Measurements from ENCODE around the gene JMJD7.

JMJD7 gene

GRCh38 chr15:41827880-41828806 lies at the start of gene JMJD7:
TSS of gene JMJD7 (plus strand) at chr15:41828092. CDS start at chr15:41828125, 33 bp downstream.
- DNase-seq = peak; percentile 97
- Mint-ChIP-seq H3K4me3 (peak within 1 kb of the TSS; percentile 83), H3K27me3 (no peaks in the 10 kb centered on the region), H3K27ac (peak within 1 kb of the TSS; percentile 88), H3K36me3 (ENCODE audit: low read depth) (peaks cover 49% of the 10 kb centered on the region), H3K9me3 (no peaks in the 10 kb centered on the region), H3K4me1 (ENCODE audit: low read depth) (peaks cover 49% of the 10 kb centered on the region)

- H3K36me3 Mint-ChIP-seq (ENCODE audit: low read depth) = peaks cover 20% of the 10 kb centered on the region
- no peak for DNase-seq
- no peaks in the 10 kb centered on the region for H3K27me3 Mint-ChIP-seq
- no peaks in the 10 kb centered on the region for H3K9me3 Mint-ChIP-seq
- peaks cover 68% of the 10 kb centered on the region for H3K4me1 Mint-ChIP-seq (ENCODE audit: low read depth)
- no peak overlapping the region for H3K27ac Mint-ChIP-seq
- H3K4me3 Mint-ChIP-seq = no peak overlapping the region
These were observed 49.4 kb upstream of the JMJD7 start for GRCh38 chr15:41778521-41778920.

- H3K27me3 Mint-ChIP-seq = no peaks in the 10 kb centered on the region
- H3K36me3 Mint-ChIP-seq (ENCODE audit: low read depth) = peaks cover 22% of the 10 kb centered on the region
- no peak overlapping the region for H3K4me3 Mint-ChIP-seq
- peaks cover 67% of the 10 kb centered on the region for H3K4me1 Mint-ChIP-seq (ENCODE audit: low read depth)
- no peaks in the 10 kb centered on the region for H3K9me3 Mint-ChIP-seq
- peak overlapping the region; percentile 77 for H3K27ac Mint-ChIP-seq
- no peak for DNase-seq
These were observed 48.2 kb upstream of the JMJD7 start for GRCh38 chr15:41779662-41780157.

GRCh38 chr15:41780266-41780665 lies 47.6 kb upstream of the JMJD7 start:
- H3K4me3 Mint-ChIP-seq = no peak overlapping the region
- H3K4me1 Mint-ChIP-seq (ENCODE audit: low read depth) = peaks cover 64% of the 10 kb centered on the region
- H3K36me3 Mint-ChIP-seq (ENCODE audit: low read depth) = peaks cover 22% of the 10 kb centered on the region
- peak overlapping the region; percentile 77 for H3K27ac Mint-ChIP-seq
- no peaks in the 10 kb centered on the region for H3K27me3 Mint-ChIP-seq
- DNase-seq = no peak
- H3K9me3 Mint-ChIP-seq = no peaks in the 10 kb centered on the region

- Mint-ChIP-seq H3K9me3 (no peaks in the 10 kb centered on the region), H3K27ac (no peak overlapping the region), H3K36me3 (ENCODE audit: low read depth) (peaks cover 22% of the 10 kb centered on the region), H3K27me3 (no peaks in the 10 kb centered on the region), H3K4me3 (no peak overlapping the region), H3K4me1 (ENCODE audit: low read depth) (peaks cover 60% of the 10 kb centered on the region)
- no peak for DNase-seq
These were observed 47.2 kb upstream of the JMJD7 start for GRCh38 chr15:41780727-41781126.

- no peak for DNase-seq
- peaks cover 22% of the 10 kb centered on the region for H3K36me3 Mint-ChIP-seq (ENCODE audit: low read depth)
- H3K9me3 Mint-ChIP-seq = no peaks in the 10 kb centered on the region
- no peak overlapping the region for H3K27ac Mint-ChIP-seq
- no peaks in the 10 kb centered on the region for H3K27me3 Mint-ChIP-seq
- H3K4me3 Mint-ChIP-seq = no peak overlapping the region
- H3K4me1 Mint-ChIP-seq (ENCODE audit: low read depth) = peaks cover 41% of the 10 kb centered on the region
These were observed 45.3 kb upstream of the JMJD7 start for GRCh38 chr15:41782371-41783282.

GRCh38 chr15:41783296-41783695 lies 44.6 kb upstream of the JMJD7 start:
- peaks cover 36% of the 10 kb centered on the region for H3K4me1 Mint-ChIP-seq (ENCODE audit: low read depth)
- peaks cover 22% of the 10 kb centered on the region for H3K36me3 Mint-ChIP-seq (ENCODE audit: low read depth)
- no peak for DNase-seq
- no peak overlapping the region for H3K4me3 Mint-ChIP-seq
- no peak overlapping the region for H3K27ac Mint-ChIP-seq
- no peaks in the 10 kb centered on the region for H3K9me3 Mint-ChIP-seq
- no peaks in the 10 kb centered on the region for H3K27me3 Mint-ChIP-seq

GRCh38 chr15:41788262-41788661 lies 39.6 kb upstream of the JMJD7 start:
- Mint-ChIP-seq H3K9me3 (no peaks in the 10 kb centered on the region), H3K27ac (no peak overlapping the region)

GRCh38 chr15:41789236-41789635 lies 38.7 kb upstream of the JMJD7 start:
- Mint-ChIP-seq H3K4me3 (no peak overlapping the region), H3K27ac (no peak overlapping the region), H3K36me3 (ENCODE audit: low read depth) (no peaks in the 10 kb centered on the region), H3K4me1 (ENCODE audit: low read depth) (peaks cover 43% of the 10 kb centered on the region), H3K9me3 (no peaks in the 10 kb centered on the region), H3K27me3 (no peaks in the 10 kb centered on the region)
- DNase-seq = no peak

More at GRCh38 chr15:41788262-41788661, 39.6 kb upstream of the JMJD7 start:
- DNase-seq = no peak
- Mint-ChIP-seq H3K27me3 (no peaks in the 10 kb centered on the region), H3K36me3 (ENCODE audit: low read depth) (peaks cover 6% of the 10 kb centered on the region), H3K4me3 (no peak overlapping the region), H3K4me1 (ENCODE audit: low read depth) (peaks cover 45% of the 10 kb centered on the region)

DNA sequence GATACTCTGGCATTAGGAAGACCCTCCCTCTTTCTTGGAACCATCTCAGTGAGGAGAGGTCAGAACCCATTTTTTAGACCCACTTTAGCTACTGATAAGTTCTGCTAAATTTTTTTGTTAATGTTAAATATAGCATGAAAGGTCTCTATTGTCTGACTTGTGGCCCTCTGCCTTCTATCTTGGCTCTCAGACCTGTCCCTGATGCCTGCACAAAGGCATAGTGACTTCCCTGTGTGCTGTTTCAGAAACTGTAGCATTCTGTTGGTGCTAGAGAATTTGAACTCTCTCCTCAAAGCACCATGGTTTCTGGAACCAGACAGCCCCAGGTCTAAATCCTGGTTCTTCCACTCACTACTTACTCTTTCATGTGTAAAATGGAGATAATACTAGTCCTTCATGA lies 38.2 kb upstream of the JMJD7 start:
- no peak for DNase-seq
- Mint-ChIP-seq H3K27ac (no peak overlapping the region), H3K4me3 (no peak overlapping the region), H3K9me3 (no peaks in the 10 kb centered on the region), H3K4me1 (ENCODE audit: low read depth) (peaks cover 44% of the 10 kb centered on the region), H3K36me3 (ENCODE audit: low read depth) (no peaks in the 10 kb centered on the region), H3K27me3 (no peaks in the 10 kb centered on the region)

GRCh38 chr15:41790169-41790568 lies 37.7 kb upstream of the JMJD7 start:
- Mint-ChIP-seq H3K27ac (no peak overlapping the region), H3K9me3 (no peaks in the 10 kb centered on the region), H3K4me3 (no peak overlapping the region), H3K27me3 (no peaks in the 10 kb centered on the region), H3K4me1 (ENCODE audit: low read depth) (peaks cover 46% of the 10 kb centered on the region), H3K36me3 (ENCODE audit: low read depth) (no peaks in the 10 kb centered on the region)
- DNase-seq = no peak

- Mint-ChIP-seq H3K4me1 (ENCODE audit: low read depth) (peaks cover 49% of the 10 kb centered on the region), H3K27ac (peak overlapping the region; percentile 51), H3K36me3 (ENCODE audit: low read depth) (no peaks in the 10 kb centered on the region), H3K9me3 (no peaks in the 10 kb centered on the region), H3K4me3 (no peak overlapping the region), H3K27me3 (no peaks in the 10 kb centered on the region)
- DNase-seq = no peak
These were observed 36.9 kb upstream of the JMJD7 start for GRCh38 chr15:41790756-41791546.

GRCh38 chr15:41791547-41791937 lies 36.4 kb upstream of the JMJD7 start:
- Mint-ChIP-seq H3K4me1 (ENCODE audit: low read depth) (peaks cover 52% of the 10 kb centered on the region), H3K9me3 (no peaks in the 10 kb centered on the region), H3K36me3 (ENCODE audit: low read depth) (no peaks in the 10 kb centered on the region), H3K27me3 (no peaks in the 10 kb centered on the region), H3K27ac (no peak overlapping the region), H3K4me3 (no peak overlapping the region)
- DNase-seq = no peak
